SK-N-SH treated with all-trans-retinoic acid at 6 μM for 48 hours (cell line): ENCODE results near the gene ZSWIM6.
A peak's percentile ranks its signal among the peaks of the same experiment; 100 is the strongest.

Experiments
- ATAC-seq: fragments of 200-7000 bp; cut with Tn5 transposase; 3 replicates; pipeline ENCODE4 v1.9.1; 2020; ENCODE audit warnings: mild to moderate bottlenecking, moderate library complexity
- ARNTL ChIP-seq: fragments of 450-650 bp; formaldehyde crosslinking; IDR thresholded peaks from 2 replicates; pipeline ENCODE4 v1.5.0; 2020; ENCODE audit warnings: low read depth, mild to moderate bottlenecking, moderate library complexity, borderline replicate concordance
- BACH2 ChIP-seq: fragments of 250-450 bp; sonication (Bioruptor Pico); IDR thresholded peaks from 2 replicates; pipeline ENCODE4 v1.9.0; 2021; ENCODE audit warnings: mild to moderate bottlenecking, borderline replicate concordance
- CREB5 ChIP-seq: fragments of 250-450 bp; sonication (Bioruptor Pico); IDR thresholded peaks from 2 replicates; pipeline ENCODE4 v1.5.1; 2020; ENCODE audit warnings: low read depth, mild to moderate bottlenecking, moderate library complexity
- CSDC2 ChIP-seq: fragments of 250-450 bp; sonication (Bioruptor Pico); IDR thresholded peaks from 2 replicates; pipeline ENCODE4 v1.5.0; 2020; ENCODE audit warnings: mild to moderate bottlenecking, moderate library complexity
- GLIS3 ChIP-seq: fragments of 250-450 bp; sonication (Bioruptor Pico); IDR thresholded peaks from 2 replicates; pipeline ENCODE4 v1.5.0; 2020; ENCODE audit warnings: mild to moderate bottlenecking, moderate library complexity
- ISL1 ChIP-seq: fragments of 250-450 bp; sonication (Bioruptor Pico); IDR thresholded peaks from 2 replicates; pipeline ENCODE4 v2.1.2; 2022; ENCODE audit warnings: mild to moderate bottlenecking, moderate library complexity
- OSR1 ChIP-seq: fragments of 250-450 bp; sonication (Bioruptor Pico); IDR thresholded peaks from 2 replicates; pipeline ENCODE4 v1.8.0; 2022; ENCODE audit warnings: moderate library complexity, mild to moderate bottlenecking, inconsistent platforms
- PPARA ChIP-seq: fragments of 250-450 bp; sonication (Bioruptor Pico); IDR thresholded peaks from 2 replicates; pipeline ENCODE4 v1.5.0; 2020; ENCODE audit warnings: mild to moderate bottlenecking, borderline replicate concordance
- RARB ChIP-seq: fragments of 250-450 bp; sonication (Bioruptor Pico); IDR thresholded peaks from 2 replicates; pipeline ENCODE4 v1.8.0; 2021; ENCODE audit warnings: mild to moderate bottlenecking, moderate library complexity
- SNAI2 ChIP-seq: fragments of 250-450 bp; sonication (Bioruptor Pico); IDR thresholded peaks from 2 replicates; pipeline ENCODE4 v1.5.0; 2020; ENCODE audit warnings: mild to moderate bottlenecking, moderate library complexity
- TCF4 ChIP-seq: fragments of 250-450 bp; sonication (Bioruptor Pico); IDR thresholded peaks from 2 replicates; pipeline ENCODE4 v1.8.0; 2021; ENCODE audit warnings: mild to moderate bottlenecking, moderate library complexity, borderline replicate concordance
- TOX ChIP-seq: fragments of 250-450 bp; sonication (Bioruptor Pico); IDR thresholded peaks from 2 replicates; pipeline ENCODE4 v1.8.0; 2021; ENCODE audit warnings: mild to moderate bottlenecking, moderate library complexity, borderline replicate concordance
- TSHZ2 ChIP-seq: fragments of 250-450 bp; sonication (Bioruptor Pico); IDR thresholded peaks from 2 replicates; pipeline ENCODE4 v1.5.0; 2020; ENCODE audit warnings: mild to moderate bottlenecking, moderate library complexity
- ZC3H10 ChIP-seq: fragments of 250-450 bp; sonication (Bioruptor Pico); IDR thresholded peaks from 2 replicates; pipeline ENCODE4 v1.5.1; 2021; ENCODE audit warnings: mild to moderate bottlenecking, moderate library complexity
- ZFP3 ChIP-seq: fragments of 250-450 bp; sonication (Bioruptor Pico); IDR thresholded peaks from 2 replicates; pipeline ENCODE4 v1.5.0; 2020; ENCODE audit warnings: mild to moderate bottlenecking, moderate library complexity
- ZFP30 ChIP-seq: fragments of 450-650 bp; formaldehyde crosslinking; IDR thresholded peaks from 2 replicates; pipeline ENCODE4 v1.5.0; 2022; ENCODE audit warnings: mild to moderate bottlenecking, moderate library complexity
- ZNF565 ChIP-seq: fragments of 450-650 bp; formaldehyde crosslinking; conservative IDR thresholded peaks from 2 replicates; pipeline ENCODE4 v1.5.0; 2020; ENCODE audit warnings: low read depth, mild to moderate bottlenecking, moderate library complexity
- ZNF8 ChIP-seq: fragments of 450-650 bp; formaldehyde crosslinking; IDR thresholded peaks from 2 replicates; pipeline ENCODE4 v1.5.0; 2020; ENCODE audit warnings: mild to moderate bottlenecking, moderate library complexity
- TF ChIP-seq, protein P1 (sequence below): fragments of 250-450 bp; sonication (Bioruptor Pico); IDR thresholded peaks from 2 replicates; pipeline ENCODE4 v1.8.0; 2020; ENCODE audit warnings: mild to moderate bottlenecking, moderate library complexity, borderline replicate concordance
- TF ChIP-seq, protein P2 (sequence below): fragments of 250-450 bp; sonication (Bioruptor Pico); IDR thresholded peaks from 2 replicates; pipeline ENCODE4 v1.5.1; 2021; ENCODE audit warnings: mild to moderate bottlenecking, moderate library complexity

Gene ZSWIM6

GRCh38 chr5:61302200-61302563 lies 29.9 kb upstream of the ZSWIM6 start:
- TF ChIP-seq TSHZ2 (CRISPR knock-in tag), result no peak
- TF ChIP-seq ARNTL, result no peak
- no peak for TF ChIP-seq SNAI2 (CRISPR knock-in tag)
- no peak for TF ChIP-seq PPARA (CRISPR knock-in tag)
- TF ChIP-seq, protein P1, sequence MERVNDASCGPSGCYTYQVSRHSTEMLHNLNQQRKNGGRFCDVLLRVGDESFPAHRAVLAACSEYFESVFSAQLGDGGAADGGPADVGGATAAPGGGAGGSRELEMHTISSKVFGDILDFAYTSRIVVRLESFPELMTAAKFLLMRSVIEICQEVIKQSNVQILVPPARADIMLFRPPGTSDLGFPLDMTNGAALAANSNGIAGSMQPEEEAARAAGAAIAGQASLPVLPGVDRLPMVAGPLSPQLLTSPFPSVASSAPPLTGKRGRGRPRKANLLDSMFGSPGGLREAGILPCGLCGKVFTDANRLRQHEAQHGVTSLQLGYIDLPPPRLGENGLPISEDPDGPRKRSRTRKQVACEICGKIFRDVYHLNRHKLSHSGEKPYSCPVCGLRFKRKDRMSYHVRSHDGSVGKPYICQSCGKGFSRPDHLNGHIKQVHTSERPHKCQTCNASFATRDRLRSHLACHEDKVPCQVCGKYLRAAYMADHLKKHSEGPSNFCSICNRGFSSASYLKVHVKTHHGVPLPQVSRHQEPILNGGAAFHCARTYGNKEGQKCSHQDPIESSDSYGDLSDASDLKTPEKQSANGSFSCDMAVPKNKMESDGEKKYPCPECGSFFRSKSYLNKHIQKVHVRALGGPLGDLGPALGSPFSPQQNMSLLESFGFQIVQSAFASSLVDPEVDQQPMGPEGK (CRISPR knock-in tag), result no peak
- no peak for TF ChIP-seq ZC3H10 (CRISPR knock-in tag)
- no peak for TF ChIP-seq CSDC2 (CRISPR knock-in tag)
- TF ChIP-seq OSR1 (CRISPR knock-in tag), result no peak
- no peak for TF ChIP-seq CREB5 (CRISPR knock-in tag)
- TF ChIP-seq ZFP30, result no peak
- TF ChIP-seq BACH2 (CRISPR knock-in tag), result no peak
- TF ChIP-seq ZNF565, result no peak
- TF ChIP-seq ZFP3 (CRISPR knock-in tag), result no peak
- TF ChIP-seq TOX, result no peak
- no peak for TF ChIP-seq ISL1 (CRISPR knock-in tag)
- no peak for TF ChIP-seq GLIS3 (CRISPR knock-in tag)
- TF ChIP-seq, all 23 proteins: peak for 0
- peak; percentile 32 for ATAC-seq

GRCh38 chr5:61303346-61303745 lies 28.7 kb upstream of the ZSWIM6 start:
- TF ChIP-seq OSR1 (CRISPR knock-in tag), result no peak
- TF ChIP-seq RARB (CRISPR knock-in tag), result no peak
- TF ChIP-seq CREB5 (CRISPR knock-in tag), result no peak
- TF ChIP-seq, protein P2, sequence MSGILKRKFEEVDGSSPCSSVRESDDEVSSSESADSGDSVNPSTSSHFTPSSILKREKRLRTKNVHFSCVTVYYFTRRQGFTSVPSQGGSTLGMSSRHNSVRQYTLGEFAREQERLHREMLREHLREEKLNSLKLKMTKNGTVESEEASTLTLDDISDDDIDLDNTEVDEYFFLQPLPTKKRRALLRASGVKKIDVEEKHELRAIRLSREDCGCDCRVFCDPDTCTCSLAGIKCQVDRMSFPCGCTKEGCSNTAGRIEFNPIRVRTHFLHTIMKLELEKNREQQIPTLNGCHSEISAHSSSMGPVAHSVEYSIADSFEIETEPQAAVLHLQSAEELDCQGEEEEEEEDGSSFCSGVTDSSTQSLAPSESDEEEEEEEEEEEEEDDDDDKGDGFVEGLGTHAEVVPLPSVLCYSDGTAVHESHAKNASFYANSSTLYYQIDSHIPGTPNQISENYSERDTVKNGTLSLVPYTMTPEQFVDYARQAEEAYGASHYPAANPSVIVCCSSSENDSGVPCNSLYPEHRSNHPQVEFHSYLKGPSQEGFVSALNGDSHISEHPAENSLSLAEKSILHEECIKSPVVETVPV (CRISPR knock-in tag), result no peak
- TF ChIP-seq ZNF8, result no peak
- no peak for TF ChIP-seq BACH2 (CRISPR knock-in tag)
- no peak for TF ChIP-seq ARNTL
- no peak for ATAC-seq

GRCh38 chr5:61304590-61305381 lies 27.3 kb upstream of the ZSWIM6 start:
- no peak for ATAC-seq
- TF ChIP-seq ZFP30 (no peak), TCF4 (CRISPR knock-in tag) (no peak), ZNF565 (no peak), ZNF8 (no peak), CREB5 (CRISPR knock-in tag) (no peak), BACH2 (CRISPR knock-in tag) (no peak), PPARA (CRISPR knock-in tag) (no peak), SNAI2 (CRISPR knock-in tag) (no peak), ZFP3 (CRISPR knock-in tag) (no peak), ZC3H10 (CRISPR knock-in tag) (no peak)
- TF ChIP-seq, protein P1 (CRISPR knock-in tag), result no peak
